A549 (cell line): ENCODE data around the gene KMT5C. TPM values are rescaled to one million over a fixed set of nuclear protein-coding genes. Genes with fewer than 3 reads are reported as not detected.

Experiments used
- ATAC-seq, 2 experiments: fragments of 200-7000 bp in 1 of 2; fragments of >200 bp in 1 of 2; cut with Nextera tagmentation in 1 of 2; cut with Tn5 transposase in 1 of 2; 3 replicates each; pipeline versions ENCODE4 v1.8.0 to v1.9.1; 2018 to 2020; ENCODE audit warnings: mild to moderate bottlenecking in 1 of 2, moderate library complexity in 1 of 2
- CTCF ChIA-PET: fragments of 300-600 bp; sonication (Branson Sonifier 250); formaldehyde crosslinking; extraction: SDS; loops from one replicate; lab custom pipeline; 2021; ENCODE audit warnings: antibody characterized with exemption, inconsistent platforms; lab: Yijun Ruan, JAX
- POLR2A ChIA-PET: fragments of 350-600 bp; formaldehyde crosslinking; extraction: SDS; loops from one replicate; lab custom pipeline; 2021; ENCODE audit warnings: antibody characterized with exemption, inconsistent platforms; lab: Yijun Ruan, JAX
- DNase-seq, 2 experiments: peaks; one replicate each; pipeline versions ENCODE4 v3.0.0 to v3.0.0-alpha.2; 2011 to 2016; ENCODE audit warnings: low read depth in 1 of 2, low spot score in 1 of 2
- FAIRE-seq: peaks from 2 replicates; lab custom pipeline; 2011; peaks lifted over from hg19 to GRCh38; lab: Jason Lieb, UNC
- H3K27ac ChIP-seq, 2 experiments: fragments of >200 bp; sonication (Bioruptor Twin); formaldehyde crosslinking; 3 replicates each; pipeline ENCODE4 v1.5.1; 2016 to 2017
- H3K4me1 ChIP-seq: fragments of >200 bp; sonication (Bioruptor Twin); formaldehyde crosslinking; 3 replicates; pipeline ENCODE4 v1.6.1; 2016
- H3K4me2 ChIP-seq: fragments of >200 bp; sonication (Bioruptor Twin); formaldehyde crosslinking; 3 replicates; pipeline ENCODE4 v1.6.1; 2016
- H3K4me3 ChIP-seq: fragments of >200 bp; sonication (Bioruptor Twin); formaldehyde crosslinking; 3 replicates; pipeline ENCODE4 v1.5.1; 2016
- H3K9me3 ChIP-seq: fragments of >200 bp; sonication (Bioruptor Twin); formaldehyde crosslinking; 3 replicates; pipeline ENCODE4 v1.6.1; 2016
- CBX2 ChIP-seq: fragments of 200-600 bp; sonication (generic); IDR thresholded peaks from 2 replicates; pipeline ENCODE4 v1.6.1; 2016; ENCODE audit warnings: low read depth, mild to moderate bottlenecking, borderline replicate concordance
- EHMT2 ChIP-seq: fragments of 200-600 bp; sonication (generic); IDR thresholded peaks from 2 replicates; pipeline ENCODE4 v1.6.1; 2016; ENCODE audit warnings: antibody characterized with exemption, low read depth, mild to moderate bottlenecking, moderate library complexity
- ELK1 ChIP-seq: fragments of 150-350 bp; IDR thresholded peaks from 2 replicates; pipeline ENCODE4 v1.6.1; 2014; ENCODE audit warnings: low read depth, mild to moderate bottlenecking, low read length
- ESRRA ChIP-seq: fragments of 150-350 bp; IDR thresholded peaks from 2 replicates; pipeline ENCODE4 v1.6.1; 2014; ENCODE audit warnings: mild to moderate bottlenecking, low read length, borderline replicate concordance
- FOSB ChIP-seq: fragments of 250-450 bp; sonication (Bioruptor Pico); IDR thresholded peaks from 2 replicates; pipeline ENCODE4 v1.5.0; 2020; ENCODE audit warnings: mild to moderate bottlenecking, moderate library complexity
- FOXS1 ChIP-seq: fragments of 250-450 bp; sonication (Bioruptor Pico); IDR thresholded peaks from 2 replicates; pipeline ENCODE4 v1.5.0; 2020; ENCODE audit warnings: mild to moderate bottlenecking, moderate library complexity
- GATA3 ChIP-seq: IDR thresholded peaks from 2 replicates; pipeline ENCODE4 v1.6.1; 2012; ENCODE audit warnings: borderline replicate concordance
- HES2 ChIP-seq: fragments of >200 bp; sonication (Bioruptor Twin); formaldehyde crosslinking; IDR thresholded peaks from 2 replicates; pipeline ENCODE4 v1.6.1; 2016
- HMGXB4 ChIP-seq: fragments of 250-450 bp; sonication (Bioruptor Pico); IDR thresholded peaks from 2 replicates; pipeline ENCODE4 v1.5.0; 2021; ENCODE audit warnings: mild to moderate bottlenecking, moderate library complexity, borderline replicate concordance
- HOXA7 ChIP-seq: fragments of 250-450 bp; sonication (Bioruptor Pico); IDR thresholded peaks from 2 replicates; pipeline ENCODE4 v1.5.0; 2020; ENCODE audit warnings: mild to moderate bottlenecking, moderate library complexity
- JUN ChIP-seq, 2 experiments: fragments of >200 bp; sonication (Bioruptor Twin); formaldehyde crosslinking; IDR thresholded peaks; 2 replicates in 1 of 2; 3 replicates in 1 of 2; pipeline ENCODE4 v1.6.1; 2016 to 2017
- JUNB ChIP-seq: fragments of >200 bp; sonication (Bioruptor Twin); formaldehyde crosslinking; IDR thresholded peaks from 2 replicates; pipeline ENCODE4 v1.6.1; 2016
- KDM1A ChIP-seq: fragments of 200-600 bp; sonication (generic); IDR thresholded peaks from 2 replicates; pipeline ENCODE4 v1.6.1; 2016; ENCODE audit warnings: low read depth, mild to moderate bottlenecking
- MAX ChIP-seq: IDR thresholded peaks from 2 replicates; pipeline ENCODE4 v1.6.1; 2012
- MAZ ChIP-seq: fragments of 150-350 bp; IDR thresholded peaks from 2 replicates; pipeline ENCODE4 v1.6.1; 2014; ENCODE audit warnings: antibody characterized with exemption, low read depth, low read length, borderline replicate concordance
- NR3C1 ChIP-seq: fragments of >200 bp; sonication (Bioruptor Twin); formaldehyde crosslinking; IDR thresholded peaks from 3 replicates; pipeline ENCODE4 v1.6.1; 2017
- PBX3 ChIP-seq: IDR thresholded peaks from 2 replicates; pipeline ENCODE4 v1.6.1; 2012
- POLR2A ChIP-seq: IDR thresholded peaks from 2 replicates; pipeline ENCODE4 v1.6.1; 2012; ENCODE audit warnings: mild to moderate bottlenecking, low read length
- RAD21 ChIP-seq, 2 experiments: fragments of >200 bp in 1 of 2; sonication (Bioruptor Twin) in 1 of 2; formaldehyde crosslinking in 1 of 2; IDR thresholded peaks in 1 of 2; conservative IDR thresholded peaks in 1 of 2; 2 replicates in 1 of 2; 3 replicates in 1 of 2; pipeline ENCODE4 v1.6.1; 2012 to 2018; ENCODE audit warnings: inconsistent platforms in 1 of 2
- RARB ChIP-seq: fragments of 250-450 bp; sonication (Bioruptor Pico); IDR thresholded peaks from 2 replicates; pipeline ENCODE4 v1.8.0; 2021; ENCODE audit warnings: mild to moderate bottlenecking, moderate library complexity
- RFX5 ChIP-seq: fragments of 450-650 bp; IDR thresholded peaks from 2 replicates; pipeline ENCODE4 v1.7.1; 2014; ENCODE audit warnings: antibody characterized with exemption, mild to moderate bottlenecking, moderate library complexity
- TFCP2L1 ChIP-seq: fragments of 250-450 bp; sonication (Bioruptor Pico); IDR thresholded peaks from 2 replicates; pipeline ENCODE4 v1.5.0; 2021; ENCODE audit warnings: mild to moderate bottlenecking
- ZFP36 ChIP-seq: fragments of 450-650 bp; IDR thresholded peaks from 2 replicates; pipeline ENCODE4 v1.6.1; 2014; ENCODE audit warnings: borderline replicate concordance; ENCODE audit not compliant: partially characterized antibody
- ZSCAN20 ChIP-seq: fragments of 250-450 bp; sonication (Bioruptor Pico); IDR thresholded peaks from 2 replicates; pipeline ENCODE4 v1.8.0; 2022; ENCODE audit warnings: mild to moderate bottlenecking, moderate library complexity
- WGBS: methylation state at CpG from one replicate; pipeline ENCODE4 v1.1.6; 2017; ENCODE audit errors: missing lambda C conversion rate; 5-methylcytosine and 5-hydroxymethylcytosine counted together
- polyA plus RNA-seq, 4 experiments: library from polyadenylated mRNA; depleted of rRNA in 3 of 4; stranded (reverse); fragments of >200 nt; fragmentation: RNase III in 1 of 4; extraction: RNeasy Plus Mini Kit Qiagen cat#74134 plus additional on column Dnase treatment in 1 of 4; gene quantifications; 2 replicates in 3 of 4; 3 replicates in 1 of 4; pipeline ENCODE4 v1.2.3, GENCODE V29; 2011 to 2017

KMT5C gene
- polyA plus RNA-seq, 2 of the 4 experiments (the other 2 are of a cell fraction), result 9.5 to 15.2 TPM

DNA sequence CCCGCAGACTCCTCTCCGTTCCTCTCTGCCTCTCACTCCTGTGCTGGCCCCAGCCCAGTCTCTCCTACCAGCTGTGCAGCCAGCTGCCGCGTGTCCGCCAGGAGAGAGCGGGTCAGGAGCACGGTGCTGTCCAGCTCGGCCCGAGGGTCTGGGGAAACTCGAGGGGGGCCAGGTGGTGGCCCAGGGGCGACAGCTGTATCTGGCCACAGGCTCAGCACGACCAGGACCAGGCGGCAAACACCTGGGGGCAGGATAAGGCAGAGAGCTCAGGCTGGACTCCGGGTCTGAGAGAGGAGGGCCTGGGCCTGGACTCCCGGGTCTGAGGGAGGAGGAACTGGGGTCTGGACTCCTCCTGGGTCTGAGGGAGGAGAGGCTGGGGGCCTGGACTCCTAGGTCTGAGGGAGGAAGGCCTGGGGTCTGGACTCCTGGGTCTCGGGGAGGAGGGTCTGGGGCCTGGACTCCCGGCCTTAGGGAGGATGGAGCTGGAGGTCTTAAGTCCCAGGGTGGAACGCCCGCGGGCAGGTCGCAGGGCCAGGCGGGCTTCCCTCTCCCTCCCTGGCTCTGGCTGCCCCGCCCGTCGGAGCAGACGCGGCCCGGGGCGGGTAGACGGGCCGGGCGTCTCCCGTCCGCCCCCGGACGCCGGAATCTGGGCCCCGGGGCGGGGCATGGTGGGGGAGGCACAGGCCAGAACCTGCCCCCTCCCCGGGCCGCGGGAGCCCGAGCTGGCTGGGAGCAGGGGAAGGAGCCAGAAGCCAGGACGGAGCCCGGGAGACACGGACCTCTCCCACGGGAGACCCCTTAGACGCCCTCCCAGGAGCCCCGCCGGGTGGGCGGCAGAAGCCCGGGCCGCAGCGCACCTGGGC is 29.3 kb downstream of the KMT5C start:
- FAIRE-seq (no peak), ATAC-seq (peak; percentile 4 to 7; a peak in 3 of 6 replicates), DNase-seq (peak in 1 of 2 experiments; percentile 59)
- TF ChIP-seq JUN (IDR thresholded peaks at IDR 0.05) (peak; percentile 34 to 38; a peak in 3 of 5 replicates), RAD21 (conservative IDR thresholded peaks at IDR 0.05 in 1 of 2, IDR thresholded peaks at IDR 0.05 in 1 of 2) (no peak), POLR2A (0 out of 2 replicates have a peak, but pooled peaks have one; percentile 9), ZSCAN20 (no peak), ZFP36 (peak; percentile 49), MAZ (0 out of 2 replicates have a peak, but pooled peaks have one; percentile 21), GATA3 (no peak)
- POLR2A ChIA-PET, result interaction anchor here (0.8 to 2.8 kb wide), 5 partner anchors 10 to 39 kb away, joined by 3 to 13 read pairs (median 4); partner anchors contain the start of genes KMT5C, TMEM238 and UBE2S
- Histone ChIP-seq H3K27ac (peak overlapping the region; percentile 91 to 96), H3K4me3 (peak overlapping the region; percentile 85), H3K4me2 (peak overlapping the region; percentile 93), H3K9me3 (no peaks in the 10 kb centered on the region), H3K4me1 (peaks cover 53% of the 10 kb centered on the region)
- CTCF ChIA-PET, result interaction anchor here (0.6 to 14.8 kb wide), 9 partner anchors 9 to 228 kb away, joined by 3 to 105 read pairs (median 9); partner anchors contain the start of gene TMEM238
- WGBS, result 28% methylated on average over 28 of the region's 54 CpGs

DNA sequence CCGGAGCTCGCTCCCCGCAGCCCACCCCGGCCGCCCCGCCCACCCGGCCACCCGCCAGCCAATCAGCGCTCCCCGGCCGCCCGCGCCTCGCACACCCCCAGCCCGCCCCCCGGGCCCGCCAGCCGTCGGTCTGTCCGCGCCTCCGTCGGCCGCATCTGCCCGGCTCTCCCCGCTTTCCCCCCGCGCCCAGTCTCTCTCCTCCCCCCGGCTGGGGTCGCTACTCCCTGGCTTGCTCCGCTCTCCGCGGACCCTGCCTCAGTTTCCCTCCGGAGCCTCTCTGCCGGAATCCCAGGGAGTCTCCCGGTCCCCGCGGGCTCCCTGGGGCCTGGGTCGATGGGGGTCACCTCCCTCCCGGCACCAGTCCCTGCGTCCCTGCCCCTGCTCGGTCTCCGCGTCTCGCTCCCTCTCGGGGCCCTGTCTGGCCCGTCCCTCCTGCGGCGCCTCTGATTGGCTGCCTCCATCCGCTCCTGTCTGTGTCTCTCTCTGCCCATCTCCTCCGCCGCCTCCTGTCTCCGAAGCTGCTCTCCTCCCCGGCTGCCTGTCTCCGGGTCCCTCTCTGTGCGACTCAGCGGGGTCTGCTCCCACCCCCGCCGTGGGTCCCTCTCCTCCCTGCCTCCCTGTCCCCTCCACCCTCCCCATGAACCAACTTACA is 30.1 kb downstream of the KMT5C start:
- CTCF ChIA-PET, result interaction anchor here (0.7 to 14.8 kb wide), 8 partner anchors 10 to 229 kb away, joined by 3 to 105 read pairs (median 10); partner anchors contain the start of gene TMEM238
- peak overlapping the region; percentile 91 to 96 for H3K27ac ChIP-seq
- TF ChIP-seq FOSB (CRISPR knock-in tag) (peak; percentile 86; the same call in 1 of the 2 replicates), ZSCAN20 (no peak), HOXA7 (CRISPR knock-in tag) (peak; percentile 59; the same call in 1 of the 2 replicates), HES2 (no peak), GATA3 (peak; percentile 26; the same call in 1 of the 2 replicates), FOXS1 (CRISPR knock-in tag) (no peak), RARB (CRISPR knock-in tag) (peak; percentile 91), ELK1 (no peak), EHMT2 (no peak), TFCP2L1 (CRISPR knock-in tag) (peak; percentile 97), MAX (no peak; the same call in 1 of the 2 replicates), RFX5 (no peak), HMGXB4 (CRISPR knock-in tag) (no peak), ZFP36 (no peak), KDM1A (no peak), NR3C1 (no peak), JUN (IDR thresholded peaks at IDR 0.05) (no peak; a peak in 2 of 5 replicates), ESRRA (no peak), PBX3 (peak; percentile 25; the same call in 1 of the 2 replicates), CBX2 (no peak), JUNB (no peak)
- peak; percentile 45 to 71 for ATAC-seq
- no peak for FAIRE-seq
- H3K4me2 ChIP-seq, result peak overlapping the region; percentile 93
- POLR2A ChIA-PET, result interaction anchor here (1.2 to 2.8 kb wide), 4 partner anchors 14 to 30 kb away, joined by 3 to 13 read pairs (median 8); partner anchors contain the start of genes KMT5C and TMEM238
- peak overlapping the region; percentile 85 for H3K4me3 ChIP-seq
- peak; percentile 86 to 98 for DNase-seq
- no peaks in the 10 kb centered on the region for H3K9me3 ChIP-seq
- H3K4me1 ChIP-seq, result peaks cover 61% of the 10 kb centered on the region
- WGBS, result 0% methylated on average over 19 of the region's 59 CpGs
